Body of pancreas (tissue), 4 donors: Measurements from ENCODE around the gene PBX2. TPM values are rescaled to one million over a fixed set of nuclear protein-coding genes. Genes with fewer than 3 reads are reported as not detected.

Source experiments
- ATAC-seq: fragments of 150-250 bp; one replicate; pipeline ENCODE4 v1.9.1; 2016
- DNase-seq, 4 donors: peaks; one replicate each; pipeline ENCODE4 v3.0.0-alpha.2; 2019
- H3K27ac ChIP-seq, 4 donors: fragments of 200-600 bp; sonication (generic); 1 replicate in 3 of 4; 2 replicates in 1 of 4; pipeline versions ENCODE4 v1.5.1 to v1.6.1; 2016 to 2019; ENCODE audit warnings: mild to moderate bottlenecking in 1 of 4, mixed read lengths in 1 of 4, moderate library complexity in 1 of 4
- H3K27me3 ChIP-seq, 2 donors: fragments of 200-600 bp; sonication (generic); one replicate each; pipeline ENCODE4 v1.6.0; 2016; ENCODE audit warnings: mild to moderate bottlenecking in 1 of 2
- H3K36me3 ChIP-seq, 2 donors: fragments of 200-600 bp; sonication (generic); replicated peaks in 1 of 2; 2 replicates each; pipeline ENCODE4 v1.5.1; 2016; ENCODE audit warnings: low read depth in 2 of 2; ENCODE audit not compliant: insufficient read depth in 1 of 2
- H3K4me1 ChIP-seq: fragments of 200-600 bp; sonication (generic); one replicate; pipeline ENCODE4 v1.6.0; 2016
- H3K4me3 ChIP-seq, 2 donors: fragments of 200-600 bp; sonication (generic); 1 replicate in 1 of 2; 2 replicates in 1 of 2; pipeline ENCODE4 v1.5.1; 2016 to 2019
- H3K9me3 ChIP-seq, 3 donors: fragments of 200-600 bp; sonication (generic); 1 replicate in 2 of 3; 2 replicates in 1 of 3; pipeline ENCODE4 v1.5.1; 2016
- CTCF ChIP-seq, 7 experiments: fragments of 450-650 bp in 4 of 7; fragments of 200-600 bp in 3 of 7; sonication (generic) in 3 of 7; IDR thresholded peaks; one replicate each; pipeline ENCODE4 v1.5.1; 2016 to 2019; ENCODE audit warnings: antibody characterized with exemption in 7 of 7
- POLR2A ChIP-seq, 3 donors: fragments of 450-650 bp; IDR thresholded peaks; one replicate each; pipeline ENCODE4 v1.6.1; 2016; ENCODE audit warnings: antibody characterized with exemption in 3 of 3, mild to moderate bottlenecking in 2 of 3
- WGBS, 2 donors: methylation state at CpG; one replicate each; pipeline ENCODE4 v1.1.5; 2017; 5-methylcytosine and 5-hydroxymethylcytosine counted together
- intact Hi-C: fragments of 100-400 bp; cut with DNase I; formaldehyde crosslinking; loops from one replicate; pipeline ENCODE4 v1.15.1; 2023
- total RNA-seq, 2 donors: library from RNA; depleted of rRNA; stranded (reverse); fragments of >200 nt; gene quantifications; one replicate each; pipeline ENCODE4 v1.1.0, GENCODE V29; 2016

Gene PBX2
- total RNA-seq, 2 donors from 2014 or later: 28.8 to 31.3 TPM

- Histone ChIP-seq H3K36me3 (no peaks in the 10 kb centered on the region), H3K4me3 (peak overlapping the region in 1 of 2 donors; percentile 72), H3K27me3 (peaks cover 0 to 8% of the 10 kb centered on the region in 2 donors), H3K9me3 (no peaks in the 10 kb centered on the region), H3K4me1 (peaks cover 38% of the 10 kb centered on the region), H3K27ac (peak overlapping the region; percentile 35 to 90 (median 77))
- DNase-seq: no peak
- intact Hi-C loops: no loop called here
- ATAC-seq: no peak
- TF ChIP-seq POLR2A (IDR thresholded peaks at IDR 0.05) (no peak), CTCF (IDR thresholded peaks at IDR 0.05) (no peak)
- WGBS, 2 donors: 38 to 50% methylated on average over 35 of the region's 35 CpGs
Measured at GRCh38 chr6:32152769-32153563, 37.0 kb downstream of the PBX2 start.

- peaks cover 0 to 8% of the 10 kb centered on the region in 2 donors for H3K27me3 ChIP-seq
- no peak for ATAC-seq
- TF ChIP-seq CTCF (IDR thresholded peaks at IDR 0.05) (no peak), POLR2A (IDR thresholded peaks at IDR 0.05) (no peak)
- intact Hi-C loops: no loop called here
- no peaks in the 10 kb centered on the region for H3K9me3 ChIP-seq
- no peak for DNase-seq
- H3K4me3 ChIP-seq: no peak within 1 kb of the TSS
- peak within 1 kb of the TSS in 2 of 4 donors; percentile 1 to 90 for H3K27ac ChIP-seq
- H3K4me1 ChIP-seq: peaks cover 39% of the 10 kb centered on the region
- no peaks in the 10 kb centered on the region for H3K36me3 ChIP-seq
- 42 to 44% methylated on average over 13 to 19 of the region's 24 CpGs for WGBS, 2 donors
Measured at GRCh38 chr6:32151863-32152768, 37.9 kb downstream of the PBX2 start, which contains the start of gene PRRT1. PRRT1 (minus strand) TSS chr6:32151939; CDS start chr6:32151827, 112 bp downstream.

GRCh38 chr6:32151181-32151862 is 38.7 kb downstream of the PBX2 start:
- peaks cover 39% of the 10 kb centered on the region for H3K4me1 ChIP-seq
- intact Hi-C loops: no loop called here
- H3K4me3 ChIP-seq: no peak overlapping the region
- peaks cover 0 to 8% of the 10 kb centered on the region in 2 donors for H3K27me3 ChIP-seq
- WGBS, 2 donors: 44 to 62% methylated on average over 8 of the region's 8 CpGs
- TF ChIP-seq CTCF (IDR thresholded peaks at IDR 0.05): no peak
- no peak for TF ChIP-seq POLR2A (IDR thresholded peaks at IDR 0.05)
- DNase-seq (no peak), ATAC-seq (no peak)
- no peaks in the 10 kb centered on the region for H3K36me3 ChIP-seq
- no peaks in the 10 kb centered on the region for H3K9me3 ChIP-seq
- no peak overlapping the region for H3K27ac ChIP-seq

GRCh38 chr6:32149932-32150870 is 39.8 kb downstream of the PBX2 start:
- Histone ChIP-seq H3K9me3 (no peaks in the 10 kb centered on the region), H3K4me1 (peaks cover 31% of the 10 kb centered on the region), H3K36me3 (no peaks in the 10 kb centered on the region), H3K4me3 (no peak overlapping the region), H3K27me3 (peaks cover 0 to 8% of the 10 kb centered on the region in 2 donors), H3K27ac (no peak overlapping the region)
- TF ChIP-seq CTCF (IDR thresholded peaks at IDR 0.05) (no peak), POLR2A (IDR thresholded peaks at IDR 0.05) (no peak)
- WGBS, 2 donors: 40 to 57% methylated on average over 30 to 54 of the region's 55 CpGs
- ATAC-seq (no peak), DNase-seq (no peak)
- intact Hi-C loops: no loop called here
